GM23338 (cell line): ENCODE measurements around the gene MIER1. TPM values are rescaled to one million over a fixed set of nuclear protein-coding genes. Genes with fewer than 3 reads are reported as not detected.

ENCODE experiments used
- ATAC-seq: fragments of 200-7000 bp; cut with Tn5 transposase; 3 replicates; pipeline ENCODE4 v1.9.1; 2020
- DNase-seq: peaks from one replicate; pipeline ENCODE4 v3.0.0-alpha.2; 2015; ENCODE audit warnings: low spot score
- H2AFZ ChIP-seq: fragments of 200-600 bp; sonication (generic); 2 replicates; pipeline ENCODE4 v1.8.0; 2016; ENCODE audit warnings: antibody characterized with exemption, mild to moderate bottlenecking, moderate library complexity
- H3F3A ChIP-seq: fragments of 200-600 bp; sonication (generic); replicated peaks from 2 replicates; pipeline ENCODE4 v1.8.0; 2017; ENCODE audit warnings: antibody characterized with exemption, mixed run types, low read depth
- H3K27ac ChIP-seq: fragments of 200-600 bp; sonication (generic); 2 replicates; pipeline ENCODE4 v1.6.1; 2016; ENCODE audit warnings: low read depth
- H3K27me3 ChIP-seq: fragments of 200-600 bp; sonication (generic); 2 replicates; pipeline ENCODE4 v1.8.0; 2016; ENCODE audit warnings: mild to moderate bottlenecking, mixed run types, moderate library complexity; ENCODE audit not compliant: insufficient read depth
- H3K36me3 ChIP-seq: fragments of 200-600 bp; sonication (generic); 2 replicates; pipeline ENCODE4 v1.8.0; 2016; ENCODE audit warnings: mild to moderate bottlenecking; ENCODE audit not compliant: insufficient read depth
- H3K4me1 ChIP-seq: fragments of 200-600 bp; sonication (generic); 2 replicates; pipeline ENCODE4 v1.8.0; 2016; ENCODE audit warnings: mild to moderate bottlenecking, moderate library complexity; ENCODE audit not compliant: insufficient read depth
- H3K4me2 ChIP-seq: fragments of 200-600 bp; sonication (generic); 2 replicates; pipeline ENCODE4 v1.7.1; 2017; ENCODE audit warnings: mixed run types
- H3K4me3 ChIP-seq: fragments of 200-600 bp; sonication (generic); 2 replicates; pipeline ENCODE4 v1.6.1; 2016; ENCODE audit warnings: mixed run types
- H3K79me2 ChIP-seq: fragments of 200-600 bp; sonication (generic); replicated peaks from 2 replicates; pipeline ENCODE4 v1.8.0; 2017; ENCODE audit warnings: mild to moderate bottlenecking; ENCODE audit not compliant: insufficient read depth
- H3K9me2 ChIP-seq: fragments of 200-600 bp; sonication (generic); 2 replicates; pipeline ENCODE4 v1.8.0; 2017; ENCODE audit not compliant: insufficient read depth
- H4K20me1 ChIP-seq: fragments of 200-600 bp; sonication (generic); replicated peaks from 2 replicates; pipeline ENCODE4 v1.8.0; 2017; ENCODE audit warnings: mild to moderate bottlenecking; ENCODE audit not compliant: insufficient read depth
- H3K27ac Mint-ChIP-seq: 2 replicates; pipeline ENCODE4 v1.8.0; 2020; ENCODE audit warnings: inconsistent platforms, mild to moderate bottlenecking, moderate library complexity, mixed read lengths
- H3K27me3 Mint-ChIP-seq: 3 replicates; pipeline ENCODE4 v1.8.0; 2022; ENCODE audit warnings: low read depth, mild to moderate bottlenecking, moderate library complexity, mixed read lengths, inconsistent platforms; ENCODE audit not compliant: insufficient read depth, poor library complexity
- H3K36me3 Mint-ChIP-seq: 3 replicates; pipeline ENCODE4 v1.8.0; 2021; ENCODE audit warnings: low read depth, mild to moderate bottlenecking, inconsistent platforms, moderate library complexity, mixed read lengths
- H3K4me1 Mint-ChIP-seq: 3 replicates; pipeline ENCODE4 v1.8.0; 2020; ENCODE audit warnings: mild to moderate bottlenecking, inconsistent platforms, mixed read lengths
- H3K4me3 Mint-ChIP-seq: 3 replicates; pipeline ENCODE4 v1.8.0; 2021; ENCODE audit warnings: moderate library complexity, mild to moderate bottlenecking, inconsistent platforms, mixed read lengths
- H3K9me3 Mint-ChIP-seq: 3 replicates; pipeline ENCODE4 v1.8.0; 2020; ENCODE audit warnings: moderate library complexity, mild to moderate bottlenecking, inconsistent platforms, mixed read lengths
- CREB1 ChIP-seq: fragments of 250-450 bp; sonication (Bioruptor Pico); IDR thresholded peaks from 2 replicates; pipeline ENCODE4 v1.5.0; 2020; ENCODE audit warnings: low read depth, mild to moderate bottlenecking, moderate library complexity
- EZH2 ChIP-seq: fragments of 200-600 bp; sonication (generic); IDR thresholded peaks from one replicate; pipeline ENCODE4 v1.8.0; 2017; ENCODE audit warnings: antibody characterized with exemption, mild to moderate bottlenecking, low read depth; ENCODE audit not compliant: unreplicated experiment
- EZH2phosphoT487 ChIP-seq: fragments of 200-600 bp; sonication (generic); IDR thresholded peaks from one replicate; pipeline ENCODE4 v1.8.1; 2018; ENCODE audit warnings: antibody characterized with exemption; ENCODE audit not compliant: unreplicated experiment
- JUNB ChIP-seq: IDR thresholded peaks from one replicate; pipeline ENCODE4 v1.6.1; 2016; ENCODE audit warnings: antibody characterized with exemption; ENCODE audit not compliant: unreplicated experiment
- NANOG ChIP-seq: IDR thresholded peaks from 2 replicates; pipeline ENCODE4 v1.6.1; 2016; ENCODE audit warnings: antibody characterized with exemption, borderline replicate concordance
- POLR2AphosphoS5 ChIP-seq: IDR thresholded peaks from 2 replicates; pipeline ENCODE4 v1.6.1; 2016; ENCODE audit warnings: antibody characterized with exemption, low read depth
- REST ChIP-seq: IDR thresholded peaks from one replicate; pipeline ENCODE4 v1.6.1; 2018; ENCODE audit warnings: antibody characterized with exemption; ENCODE audit not compliant: unreplicated experiment
- STAT1 ChIP-seq: IDR thresholded peaks from one replicate; pipeline ENCODE4 v1.6.1; 2016; ENCODE audit warnings: antibody characterized with exemption; ENCODE audit not compliant: unreplicated experiment
- ZNF114 ChIP-seq: fragments of 250-450 bp; sonication (Bioruptor Pico); IDR thresholded peaks from 2 replicates; pipeline ENCODE4 v1.5.0; 2020; ENCODE audit warnings: mild to moderate bottlenecking, moderate library complexity
- ZNF331 ChIP-seq: fragments of 250-450 bp; sonication (Bioruptor Pico); IDR thresholded peaks from 2 replicates; pipeline ENCODE4 v1.5.0; 2020; ENCODE audit warnings: low read depth, mild to moderate bottlenecking, moderate library complexity
- polyA plus RNA-seq: library from polyadenylated mRNA; unstranded; fragments of >200 nt; fragmentation: Nextera tagmentation; extraction: Ambion mirVana; gene quantifications from 2 replicates; pipeline ENCODE4 v1.2.1, GENCODE V29; 2016
- total RNA-seq: library from RNA; depleted of rRNA; stranded (reverse); fragments of >200 nt; shearing (Covaris generic); gene quantifications from 2 replicates; pipeline ENCODE4 v1.2.3, GENCODE V29; 2014
- TF ChIP-seq, protein P1 (sequence below): IDR thresholded peaks from 2 replicates; pipeline ENCODE4 v1.6.1; 2016; ENCODE audit warnings: antibody characterized with exemption
- TF ChIP-seq, protein P2 (sequence below), 2 experiments: fragments of 200-600 bp in 1 of 2; sonication (generic) in 1 of 2; conservative IDR thresholded peaks; 2 replicates each; pipeline versions ENCODE4 v1.5.1 to v1.6.1; 2016 to 2017; ENCODE audit warnings: antibody characterized with exemption in 2 of 2, low read depth in 2 of 2, mild to moderate bottlenecking in 2 of 2, moderate library complexity in 1 of 2
- TF ChIP-seq, protein P3 (sequence below): fragments of 250-450 bp; sonication (Bioruptor Pico); IDR thresholded peaks from 2 replicates; pipeline ENCODE4 v1.5.0; 2020; ENCODE audit warnings: mild to moderate bottlenecking, moderate library complexity

The MIER1 gene
- total and polyA plus RNA-seq, 2 experiments from 2014 or later, result 38.2 to 72.8 TPM

DNA sequence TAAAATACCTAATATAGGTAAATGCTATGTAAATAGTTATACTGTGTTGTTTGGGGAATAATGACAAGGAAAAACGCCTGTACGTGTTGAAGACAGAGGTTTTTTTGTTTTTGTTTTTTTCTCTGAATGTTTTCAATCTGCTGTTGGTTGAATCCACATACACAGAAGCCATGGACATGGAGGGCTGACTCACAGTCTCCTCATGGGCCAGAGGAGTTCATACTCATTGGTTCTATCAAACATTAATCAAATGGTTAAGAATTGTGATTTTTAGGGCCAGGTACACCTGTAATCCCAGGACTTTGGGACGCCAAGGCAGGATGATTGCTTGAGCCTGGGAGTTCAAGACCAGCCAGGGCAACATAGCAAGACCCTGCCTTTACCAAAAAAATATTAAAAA, 20.5 kb downstream of the MIER1 start:
- Histone ChIP-seq H3K4me2 (no peak overlapping the region), H3K4me3 (no peak overlapping the region), H3K27me3 (no peaks in the 10 kb centered on the region), H4K20me1 (peaks cover 12% of the 10 kb centered on the region), H3K79me2 (peaks cover 49% of the 10 kb centered on the region), H3K4me1 (peaks cover 17% of the 10 kb centered on the region), H3F3A (no peaks in the 10 kb centered on the region), H2AFZ (no peak overlapping the region), H3K9me2 (no peaks in the 10 kb centered on the region), H3K36me3 (peaks cover 22% of the 10 kb centered on the region; the same call in 1 of the 2 replicates), H3K27ac (no peak overlapping the region)
- no peaks in the 10 kb centered on the region for H3K27me3 Mint-ChIP-seq
- peaks cover 25% of the 10 kb centered on the region; the same call in 2 of the 3 replicates for H3K36me3 Mint-ChIP-seq
- DNase-seq (no peak), ATAC-seq (no peak)
- H3K27ac Mint-ChIP-seq, result no peak overlapping the region
- peaks cover 17% of the 10 kb centered on the region; the same call in 2 of the 3 replicates for H3K4me1 Mint-ChIP-seq
- TF ChIP-seq, protein P1, sequence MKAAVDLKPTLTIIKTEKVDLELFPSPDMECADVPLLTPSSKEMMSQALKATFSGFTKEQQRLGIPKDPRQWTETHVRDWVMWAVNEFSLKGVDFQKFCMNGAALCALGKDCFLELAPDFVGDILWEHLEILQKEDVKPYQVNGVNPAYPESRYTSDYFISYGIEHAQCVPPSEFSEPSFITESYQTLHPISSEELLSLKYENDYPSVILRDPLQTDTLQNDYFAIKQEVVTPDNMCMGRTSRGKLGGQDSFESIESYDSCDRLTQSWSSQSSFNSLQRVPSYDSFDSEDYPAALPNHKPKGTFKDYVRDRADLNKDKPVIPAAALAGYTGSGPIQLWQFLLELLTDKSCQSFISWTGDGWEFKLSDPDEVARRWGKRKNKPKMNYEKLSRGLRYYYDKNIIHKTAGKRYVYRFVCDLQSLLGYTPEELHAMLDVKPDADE, result no peak
- TF ChIP-seq REST (no peak), POLR2AphosphoS5 (no peak), NANOG (no peak), ZNF114 (CRISPR knock-in tag) (no peak), STAT1 (no peak), CREB1 (CRISPR knock-in tag) (no peak), ZNF331 (no peak), EZH2phosphoT487 (no peak), JUNB (no peak), EZH2 (no peak)
- TF ChIP-seq, protein P2, sequence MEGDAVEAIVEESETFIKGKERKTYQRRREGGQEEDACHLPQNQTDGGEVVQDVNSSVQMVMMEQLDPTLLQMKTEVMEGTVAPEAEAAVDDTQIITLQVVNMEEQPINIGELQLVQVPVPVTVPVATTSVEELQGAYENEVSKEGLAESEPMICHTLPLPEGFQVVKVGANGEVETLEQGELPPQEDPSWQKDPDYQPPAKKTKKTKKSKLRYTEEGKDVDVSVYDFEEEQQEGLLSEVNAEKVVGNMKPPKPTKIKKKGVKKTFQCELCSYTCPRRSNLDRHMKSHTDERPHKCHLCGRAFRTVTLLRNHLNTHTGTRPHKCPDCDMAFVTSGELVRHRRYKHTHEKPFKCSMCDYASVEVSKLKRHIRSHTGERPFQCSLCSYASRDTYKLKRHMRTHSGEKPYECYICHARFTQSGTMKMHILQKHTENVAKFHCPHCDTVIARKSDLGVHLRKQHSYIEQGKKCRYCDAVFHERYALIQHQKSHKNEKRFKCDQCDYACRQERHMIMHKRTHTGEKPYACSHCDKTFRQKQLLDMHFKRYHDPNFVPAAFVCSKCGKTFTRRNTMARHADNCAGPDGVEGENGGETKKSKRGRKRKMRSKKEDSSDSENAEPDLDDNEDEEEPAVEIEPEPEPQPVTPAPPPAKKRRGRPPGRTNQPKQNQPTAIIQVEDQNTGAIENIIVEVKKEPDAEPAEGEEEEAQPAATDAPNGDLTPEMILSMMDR (conservative IDR thresholded peaks at IDR 0.05; ENCODE audit: low read depth in 2 of 2), result no peak
- TF ChIP-seq, protein P3, sequence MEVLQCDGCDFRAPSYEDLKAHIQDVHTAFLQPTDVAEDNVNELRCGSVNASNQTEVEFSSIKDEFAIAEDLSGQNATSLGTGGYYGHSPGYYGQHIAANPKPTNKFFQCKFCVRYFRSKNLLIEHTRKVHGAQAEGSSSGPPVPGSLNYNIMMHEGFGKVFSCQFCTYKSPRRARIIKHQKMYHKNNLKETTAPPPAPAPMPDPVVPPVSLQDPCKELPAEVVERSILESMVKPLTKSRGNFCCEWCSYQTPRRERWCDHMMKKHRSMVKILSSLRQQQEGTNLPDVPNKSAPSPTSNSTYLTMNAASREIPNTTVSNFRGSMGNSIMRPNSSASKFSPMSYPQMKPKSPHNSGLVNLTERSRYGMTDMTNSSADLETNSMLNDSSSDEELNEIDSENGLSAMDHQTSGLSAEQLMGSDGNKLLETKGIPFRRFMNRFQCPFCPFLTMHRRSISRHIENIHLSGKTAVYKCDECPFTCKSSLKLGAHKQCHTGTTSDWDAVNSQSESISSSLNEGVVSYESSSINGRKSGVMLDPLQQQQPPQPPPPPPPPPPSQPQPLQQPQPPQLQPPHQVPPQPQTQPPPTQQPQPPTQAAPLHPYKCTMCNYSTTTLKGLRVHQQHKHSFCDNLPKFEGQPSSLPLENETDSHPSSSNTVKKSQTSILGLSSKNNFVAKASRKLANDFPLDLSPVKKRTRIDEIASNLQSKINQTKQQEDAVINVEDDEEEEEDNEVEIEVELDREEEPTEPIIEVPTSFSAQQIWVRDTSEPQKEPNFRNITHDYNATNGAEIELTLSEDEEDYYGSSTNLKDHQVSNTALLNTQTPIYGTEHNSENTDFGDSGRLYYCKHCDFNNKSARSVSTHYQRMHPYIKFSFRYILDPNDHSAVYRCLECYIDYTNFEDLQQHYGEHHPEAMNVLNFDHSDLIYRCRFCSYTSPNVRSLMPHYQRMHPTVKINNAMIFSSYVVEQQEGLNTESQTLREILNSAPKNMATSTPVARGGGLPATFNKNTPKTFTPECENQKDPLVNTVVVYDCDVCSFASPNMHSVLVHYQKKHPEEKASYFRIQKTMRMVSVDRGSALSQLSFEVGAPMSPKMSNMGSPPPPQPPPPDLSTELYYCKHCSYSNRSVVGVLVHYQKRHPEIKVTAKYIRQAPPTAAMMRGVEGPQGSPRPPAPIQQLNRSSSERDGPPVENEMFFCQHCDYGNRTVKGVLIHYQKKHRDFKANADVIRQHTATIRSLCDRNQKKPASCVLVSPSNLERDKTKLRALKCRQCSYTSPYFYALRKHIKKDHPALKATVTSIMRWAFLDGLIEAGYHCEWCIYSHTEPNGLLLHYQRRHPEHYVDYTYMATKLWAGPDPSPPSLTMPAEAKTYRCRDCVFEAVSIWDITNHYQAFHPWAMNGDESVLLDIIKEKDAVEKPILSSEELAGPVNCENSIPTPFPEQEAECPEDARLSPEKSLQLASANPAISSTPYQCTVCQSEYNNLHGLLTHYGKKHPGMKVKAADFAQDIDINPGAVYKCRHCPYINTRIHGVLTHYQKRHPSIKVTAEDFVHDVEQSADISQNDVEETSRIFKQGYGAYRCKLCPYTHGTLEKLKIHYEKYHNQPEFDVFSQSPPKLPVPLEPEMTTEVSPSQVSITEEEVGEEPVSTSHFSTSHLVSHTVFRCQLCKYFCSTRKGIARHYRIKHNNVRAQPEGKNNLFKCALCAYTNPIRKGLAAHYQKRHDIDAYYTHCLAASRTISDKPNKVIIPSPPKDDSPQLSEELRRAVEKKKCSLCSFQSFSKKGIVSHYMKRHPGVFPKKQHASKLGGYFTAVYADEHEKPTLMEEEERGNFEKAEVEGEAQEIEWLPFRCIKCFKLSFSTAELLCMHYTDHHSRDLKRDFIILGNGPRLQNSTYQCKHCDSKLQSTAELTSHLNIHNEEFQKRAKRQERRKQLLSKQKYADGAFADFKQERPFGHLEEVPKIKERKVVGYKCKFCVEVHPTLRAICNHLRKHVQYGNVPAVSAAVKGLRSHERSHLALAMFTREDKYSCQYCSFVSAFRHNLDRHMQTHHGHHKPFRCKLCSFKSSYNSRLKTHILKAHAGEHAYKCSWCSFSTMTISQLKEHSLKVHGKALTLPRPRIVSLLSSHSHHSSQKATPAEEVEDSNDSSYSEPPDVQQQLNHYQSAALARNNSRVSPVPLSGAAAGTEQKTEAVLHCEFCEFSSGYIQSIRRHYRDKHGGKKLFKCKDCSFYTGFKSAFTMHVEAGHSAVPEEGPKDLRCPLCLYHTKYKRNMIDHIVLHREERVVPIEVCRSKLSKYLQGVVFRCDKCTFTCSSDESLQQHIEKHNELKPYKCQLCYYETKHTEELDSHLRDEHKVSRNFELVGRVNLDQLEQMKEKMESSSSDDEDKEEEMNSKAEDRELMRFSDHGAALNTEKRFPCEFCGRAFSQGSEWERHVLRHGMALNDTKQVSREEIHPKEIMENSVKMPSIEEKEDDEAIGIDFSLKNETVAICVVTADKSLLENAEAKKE (CRISPR knock-in tag), result no peak
- no peak overlapping the region for H3K4me3 Mint-ChIP-seq
- no peaks in the 10 kb centered on the region for H3K9me3 Mint-ChIP-seq
